K562 (cell line): ENCODE measurements around the gene CRIM1. TPM values are rescaled to one million over a fixed set of nuclear protein-coding genes. Genes with fewer than 3 reads are reported as not detected.

ENCODE experiments used
- FOXP4 ChIP-seq: sonication (generic); formaldehyde crosslinking; IDR thresholded peaks from 2 replicates; pipeline ENCODE4 v1.8.0; 2022; ENCODE audit warnings: mild to moderate bottlenecking, missing genetic modification reagents, borderline replicate concordance
- FUS ChIP-seq: fragments of 200-400 bp; formaldehyde crosslinking; optimal IDR thresholded peaks from 2 replicates; pipeline ENCODE3; 2017; ENCODE audit warnings: low read depth, low read length
- HNRNPH1 ChIP-seq: fragments of 200-400 bp; formaldehyde crosslinking; optimal IDR thresholded peaks from 2 replicates; pipeline ENCODE3; 2017; ENCODE audit warnings: low read depth, mild to moderate bottlenecking, low read length, moderate library complexity
- HSF4 ChIP-seq: fragments of 250-450 bp; sonication (Bioruptor Pico); IDR thresholded peaks from 2 replicates; pipeline ENCODE4 v2.1.2; 2022; ENCODE audit warnings: mild to moderate bottlenecking, moderate library complexity, borderline replicate concordance
- MEIS2 ChIP-seq: fragments of 450-650 bp; IDR thresholded peaks from 2 replicates; pipeline ENCODE4 v1.6.1; 2014; ENCODE audit warnings: mild to moderate bottlenecking; ENCODE audit not compliant: partially characterized antibody
- MTA1 ChIP-seq: fragments of 450-650 bp; IDR thresholded peaks from 2 replicates; pipeline ENCODE4 v1.6.1; 2017; ENCODE audit warnings: borderline replicate concordance
- RBBP5 ChIP-seq: fragments of 200-600 bp; sonication (generic); IDR thresholded peaks from 2 replicates; pipeline ENCODE4 v1.6.1; 2012; ENCODE audit warnings: borderline replicate concordance, mild to moderate bottlenecking, low read length, control low read depth, inconsistent platforms; ENCODE audit not compliant: insufficient read depth, poor library complexity, severe bottlenecking
- RREB1 ChIP-seq: fragments of 250-450 bp; sonication (Bioruptor Pico); IDR thresholded peaks from 2 replicates; pipeline ENCODE4 v1.4.0; 2020
- SFPQ ChIP-seq: fragments of 200-400 bp; formaldehyde crosslinking; IDR thresholded peaks from 2 replicates; pipeline ENCODE4 v1.6.1; 2017; ENCODE audit warnings: mild to moderate bottlenecking, low read depth, low read length, moderate library complexity
- SREBF2 ChIP-seq: sonication (generic); formaldehyde crosslinking; IDR thresholded peaks from 2 replicates; pipeline ENCODE4 v1.4.0; 2020; ENCODE audit warnings: mild to moderate bottlenecking, missing genetic modification reagents
- SRSF1 ChIP-seq: fragments of 200-400 bp; formaldehyde crosslinking; IDR thresholded peaks from 2 replicates; pipeline ENCODE4 v1.6.1; 2017; ENCODE audit warnings: mild to moderate bottlenecking, low read depth, low read length, moderate library complexity
- ZBTB26 ChIP-seq: fragments of 450-650 bp; formaldehyde crosslinking; IDR thresholded peaks from 2 replicates; pipeline ENCODE4 v1.4.0; 2022; ENCODE audit warnings: missing genetic modification characterization
- ZNF347 ChIP-seq: fragments of 450-650 bp; formaldehyde crosslinking; IDR thresholded peaks from 2 replicates; pipeline ENCODE4 v1.4.0; 2020; ENCODE audit warnings: low read depth, mild to moderate bottlenecking, moderate library complexity
- ZNF740 ChIP-seq, 3 experiments: fragments of 200-800 bp in 1 of 3; sonication (Bioruptor generic) in 1 of 3; sonication (generic) in 1 of 3; formaldehyde crosslinking in 1 of 3; IDR thresholded peaks; 2 replicates each; pipeline versions ENCODE4 v1.6.1 to v1.8.0; 2016 to 2022; ENCODE audit warnings: mild to moderate bottlenecking in 2 of 3, missing compliant biosample characterization in 2 of 3, missing genetic modification characterization in 2 of 3, missing genetic modification reagents in 1 of 3
- polyA plus RNA-seq, 8 experiments: library from polyadenylated mRNA; depleted of rRNA in 4 of 8; stranded (reverse) in 5 of 8; unstranded in 3 of 8; fragments of >200 nt; fragmentation: Nextera tagmentation in 2 of 8; fragmentation: Illumina TruSeq in 1 of 8; extraction: Ambion mirVana in 2 of 8; extraction: Trizol in 1 of 8; gene quantifications; 2 replicates each; pipeline versions ENCODE4 v1.2.1 to v1.2.3, GENCODE V29; 2011 to 2014; ENCODE audit warnings: inconsistent platforms in 1 of 8, missing spikeins in 1 of 8
- total RNA-seq, 7 experiments: library from RNA; depleted of rRNA in 6 of 7; stranded (reverse); fragments of >200 nt in 6 of 7; fragmentation: Illumina TruSeq in 2 of 7; extraction: Trizol in 2 of 7; gene quantifications; 2 replicates each; pipeline versions ENCODE4 v1.2.1 to v1.2.3, GENCODE V29; 2011 to 2021; ENCODE audit warnings: low replicate concordance in 1 of 7

The CRIM1 gene
- total and polyA plus RNA-seq, 9 of the 15 experiments (the other 6 are each of a cell fraction or from before 2014, with no cell fraction given) = 0.01 to 0.36 (median 0.06) TPM; not detected in 1

- TF ChIP-seq SFPQ = no peak
- TF ChIP-seq FOXP4 (CRISPR knock-in tag) = no peak
- peak; percentile 97 for TF ChIP-seq MEIS2
- no peak for TF ChIP-seq ZNF740 (CRISPR knock-in tag; IDR thresholded peaks at IDR 0.05)
- TF ChIP-seq ZNF740 (tag; IDR thresholded peaks at IDR 0.05) = no peak
- no peak for TF ChIP-seq RREB1 (CRISPR knock-in tag)
- no peak for TF ChIP-seq FUS
- TF ChIP-seq MTA1 = no peak
- TF ChIP-seq HSF4 (CRISPR knock-in tag) = no peak
- TF ChIP-seq ZNF347 = no peak
- TF ChIP-seq SREBF2 (CRISPR knock-in tag) = no peak
- TF ChIP-seq RBBP5 = no peak
- no peak for TF ChIP-seq ZBTB26 (CRISPR knock-in tag)
- TF ChIP-seq SRSF1 = no peak
- TF ChIP-seq HNRNPH1 = no peak
These were observed 95.9 kb downstream of the CRIM1 start (continued) for GRCh38 chr2:36451512-36451911.
